Smooth muscle cell of the brain vasculature (primary cell): ENCODE data around the gene MOB3B.
"Not testable (repeated sequence)": the region's sequence is repeated elsewhere in the genome, so short reads cannot be mapped to it uniquely, and the experiment has no call there.

ENCODE experiments used
- DNase-seq: peaks from one replicate; pipeline ENCODE4 v3.0.0-alpha.2; 2012; ENCODE audit warnings: low read depth, low spot score

Gene MOB3B

GRCh38 chr9:27476870-27477515 lies 52.6 kb downstream of the MOB3B start:
- no peak for DNase-seq

- no peak for DNase-seq
Observed at GRCh38 chr9:27475057-27475595, 54.5 kb downstream of the MOB3B start.

DNA sequence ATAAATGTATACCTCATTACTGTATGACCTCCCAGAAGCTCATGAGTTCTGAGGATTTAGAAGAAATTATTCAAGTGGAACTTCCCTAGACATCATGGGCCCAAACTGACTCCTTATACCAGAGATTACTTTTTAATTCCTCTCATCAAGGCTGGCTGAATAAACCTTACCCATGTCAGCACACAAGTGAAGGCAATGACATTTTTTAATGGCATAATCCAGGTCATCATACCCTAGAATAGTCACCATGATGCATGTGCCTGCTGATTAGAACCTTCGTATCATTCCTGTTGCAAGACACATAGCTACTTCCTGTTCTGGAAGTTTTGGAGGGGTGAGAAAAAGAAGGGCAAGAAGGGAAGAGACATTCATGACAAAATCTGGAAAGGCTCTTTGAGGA lies 55.3 kb downstream of the MOB3B start:
- DNase-seq: no peak

GRCh38 chr9:27473111-27473529 lies 56.5 kb downstream of the MOB3B start:
- no peak for DNase-seq

- DNase-seq: peak; percentile 32
Observed at GRCh38 chr9:27472195-27472594, 57.4 kb downstream of the MOB3B start.

DNA sequence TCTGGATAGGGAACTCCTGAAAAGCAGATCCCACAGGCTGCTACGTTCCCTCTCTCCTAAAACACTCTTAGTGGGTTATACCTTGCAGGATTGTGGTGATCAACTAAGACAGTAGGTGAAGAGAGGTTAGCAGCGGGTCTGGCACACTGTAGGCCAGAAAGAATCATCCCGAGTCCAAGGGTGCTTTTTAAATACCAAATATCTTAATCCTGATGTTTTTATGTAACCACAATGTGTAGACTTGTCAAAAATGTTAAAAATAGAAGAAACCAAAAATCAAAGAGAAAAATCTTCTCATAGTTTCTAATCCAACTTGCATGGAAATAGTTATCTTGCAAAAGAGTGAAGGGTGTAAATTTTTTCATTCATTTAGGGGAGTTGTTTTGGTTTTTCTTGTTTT lies 57.8 kb downstream of the MOB3B start:
- no peak for DNase-seq

GRCh38 chr9:27471366-27471765 lies 58.2 kb downstream of the MOB3B start:
- no peak for DNase-seq

- DNase-seq: no peak
Observed at GRCh38 chr9:27470291-27470856, 59.2 kb downstream of the MOB3B start.

DNA sequence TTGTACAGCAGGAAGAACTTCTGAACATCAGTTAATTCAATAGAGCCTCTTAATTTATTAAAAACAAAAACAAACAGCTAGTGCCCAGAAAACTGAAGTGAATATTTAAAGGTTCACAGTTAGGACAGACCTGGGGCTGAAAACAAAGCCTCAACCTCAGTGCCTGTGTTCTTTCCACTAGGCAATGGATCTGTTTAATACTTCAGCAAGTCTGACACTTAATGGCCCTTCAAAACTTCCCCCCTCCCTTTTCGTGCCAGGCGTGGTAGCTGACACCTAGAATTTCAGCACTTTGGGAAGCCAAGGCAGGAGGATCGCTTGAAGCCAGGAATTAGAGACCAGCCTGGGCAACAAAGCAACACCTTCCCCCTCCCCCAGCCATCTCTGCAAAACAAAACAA lies 60.1 kb downstream of the MOB3B start:
- no peak for DNase-seq

DNA sequence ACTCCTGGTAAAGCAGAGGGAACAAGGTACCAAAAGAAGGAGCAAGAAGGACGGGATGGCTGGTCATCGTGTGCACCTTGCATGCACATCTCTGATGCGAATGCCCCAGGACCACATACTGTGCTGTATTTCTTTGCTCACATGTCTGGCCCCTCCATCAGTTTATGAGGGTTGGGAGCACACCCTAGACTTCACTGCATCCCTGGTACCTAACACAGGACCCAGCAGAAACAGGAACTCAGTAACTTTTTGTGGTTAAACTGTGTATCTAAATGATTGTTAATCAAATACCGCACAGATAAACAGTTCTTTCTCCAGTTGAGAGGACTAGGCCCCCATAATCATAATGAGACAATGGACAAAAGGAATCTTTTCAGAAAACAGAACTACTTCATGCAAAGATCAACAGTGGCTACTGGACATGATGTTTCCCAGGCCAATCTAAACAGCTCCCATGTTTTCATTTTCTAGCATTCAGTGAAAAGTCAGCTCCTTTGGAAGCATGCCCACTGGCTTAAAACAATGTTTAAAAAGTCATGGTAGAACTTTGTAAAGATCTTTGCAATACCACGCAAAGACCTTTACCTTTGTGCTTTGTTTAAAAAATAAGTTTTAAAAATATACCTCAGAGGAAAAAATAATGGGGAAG lies 61.0 kb downstream of the MOB3B start:
- peak; percentile 56 for DNase-seq

- DNase-seq: no peak
Observed at GRCh38 chr9:27468000-27468399, 61.6 kb downstream of the MOB3B start.

DNA sequence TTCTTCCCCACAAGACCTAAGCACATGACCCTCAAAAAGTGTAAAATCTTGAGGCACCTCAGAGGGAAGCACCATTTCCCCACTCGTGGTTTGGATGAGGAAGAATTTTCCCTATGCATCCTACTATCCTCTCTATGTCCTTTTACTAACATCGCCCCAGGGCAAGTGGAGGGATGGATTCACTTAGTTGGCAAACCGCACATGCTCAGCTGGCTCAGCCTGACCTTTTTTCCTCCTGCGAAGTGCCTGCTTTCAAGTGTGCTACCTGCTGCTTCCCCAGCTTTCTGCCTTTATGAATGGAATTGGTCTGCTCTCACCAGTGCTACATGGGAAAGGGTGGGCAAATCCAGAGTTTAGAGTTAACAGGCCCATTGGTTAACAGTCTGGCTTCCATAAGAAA lies 62.1 kb downstream of the MOB3B start:
- no peak for DNase-seq

DNA sequence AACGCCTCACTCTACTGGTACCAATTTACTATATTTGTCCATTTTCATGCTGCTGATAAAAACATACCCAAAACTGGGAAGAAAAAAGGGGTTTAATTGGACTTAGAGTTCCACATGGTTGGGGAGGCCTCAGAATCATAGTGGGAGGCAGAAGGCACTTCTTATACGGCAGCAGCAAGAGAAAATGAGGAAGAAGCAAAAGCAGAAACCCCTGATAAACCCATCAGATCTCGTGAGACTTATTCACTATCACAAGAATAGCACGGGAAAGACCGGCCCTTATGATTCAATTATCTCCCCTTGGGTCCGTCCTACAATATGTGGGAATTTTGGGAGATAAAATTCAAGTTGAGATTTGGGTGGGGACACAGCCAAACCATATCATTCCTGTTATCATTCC lies 63.1 kb downstream of the MOB3B start:
- not testable (repeated sequence) for DNase-seq

- DNase-seq: not testable (repeated sequence)
Observed at GRCh38 chr9:27464950-27465349, 64.7 kb downstream of the MOB3B start.

DNA sequence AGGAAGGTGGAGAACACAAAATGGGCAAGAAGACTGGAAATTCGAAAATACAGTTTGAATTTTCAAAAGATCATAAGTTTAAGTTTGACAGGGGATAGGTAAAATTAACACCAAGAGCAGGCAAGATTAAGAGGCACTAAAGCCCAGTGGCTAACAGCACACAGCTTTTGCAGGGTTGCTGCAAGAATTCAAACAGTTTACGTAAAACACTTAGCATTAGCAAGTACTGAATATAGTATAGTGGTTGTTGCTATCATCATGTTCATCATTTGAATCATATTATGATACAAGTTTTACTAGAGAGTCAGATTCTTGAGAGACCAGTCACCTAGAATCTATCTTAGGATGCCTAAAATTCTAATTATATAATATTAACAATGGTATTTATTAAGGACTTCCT lies 66.8 kb downstream of the MOB3B start:
- DNase-seq: no peak

DNA sequence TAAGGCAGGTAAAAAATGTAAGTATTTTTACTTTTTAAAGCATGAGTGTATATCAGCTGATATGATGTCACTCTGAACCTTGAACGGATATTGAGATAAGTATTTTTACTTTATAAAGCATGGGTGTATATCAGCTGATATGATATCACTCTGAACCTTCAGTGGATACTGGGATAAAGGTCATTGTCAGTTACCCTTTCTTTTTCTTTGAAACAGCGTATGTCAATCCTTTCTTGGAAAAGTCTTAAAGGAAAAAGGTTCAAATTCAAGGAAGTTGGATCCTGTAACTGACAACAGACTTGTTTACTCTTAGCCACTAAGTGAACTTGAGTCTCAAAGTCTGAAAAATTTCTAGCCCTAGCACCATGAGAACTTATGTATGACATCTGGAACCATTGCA lies 67.2 kb downstream of the MOB3B start:
- no peak for DNase-seq

GRCh38 chr9:27460226-27461023 lies 69.2 kb downstream of the MOB3B start:
- DNase-seq: no peak

DNA sequence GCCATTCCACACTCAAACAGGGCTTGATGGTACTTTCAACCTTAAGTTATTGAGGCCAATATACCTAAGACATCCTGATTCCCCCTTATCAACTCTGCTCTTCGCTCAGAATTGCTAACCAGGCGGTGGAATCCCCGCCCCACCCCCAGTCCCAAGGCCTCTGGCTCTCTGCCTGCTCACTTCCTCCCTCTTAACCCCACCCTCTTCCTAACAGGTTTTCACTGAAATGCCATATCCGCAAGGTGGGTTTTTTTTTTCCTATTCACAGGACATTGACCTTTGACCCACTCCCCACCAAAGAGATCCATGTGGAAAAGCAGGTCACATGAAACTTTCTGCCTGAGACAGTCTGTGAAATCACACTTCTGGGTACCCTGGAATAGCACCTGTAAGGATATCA lies 72.2 kb downstream of the MOB3B start:
- no peak for DNase-seq

DNA sequence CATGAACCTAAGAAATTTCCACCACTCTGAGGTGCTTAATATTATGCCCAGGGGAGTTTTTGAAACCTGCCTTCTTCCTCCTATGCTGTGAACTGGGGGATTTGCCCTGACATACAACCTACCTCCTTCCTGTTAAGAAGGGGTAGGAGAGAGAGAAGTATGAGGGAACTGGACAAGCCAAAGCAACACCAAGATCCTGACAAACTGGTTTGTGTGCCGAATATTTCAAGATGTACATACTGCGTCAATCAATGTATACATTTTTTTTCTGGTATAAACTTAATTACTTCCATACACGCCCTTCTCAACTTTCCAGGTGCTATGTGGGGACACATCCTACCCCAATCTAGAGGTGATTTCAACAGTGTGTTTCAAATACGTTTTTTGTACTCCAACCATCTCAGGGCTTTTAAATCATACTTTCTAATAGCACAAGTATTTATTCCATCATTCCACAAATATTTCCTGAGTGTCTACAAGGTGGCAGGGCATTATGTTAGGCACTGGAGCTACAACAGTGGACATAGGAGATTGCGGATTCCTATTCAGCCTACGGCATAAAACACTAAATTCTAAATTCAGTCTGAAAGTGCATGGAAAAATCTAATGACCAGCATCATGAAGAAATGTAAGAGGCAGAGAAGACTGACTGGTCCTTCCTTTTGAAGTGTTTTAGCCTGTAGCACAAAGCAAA lies 75.6 kb downstream of the MOB3B start:
- no peak for DNase-seq

- no peak for DNase-seq
Observed at GRCh38 chr9:27451207-27451797, 78.3 kb downstream of the MOB3B start.

- no peak for DNase-seq
Observed at GRCh38 chr9:27450752-27451151, 78.9 kb downstream of the MOB3B start.
